GM19025 (cell line): ENCODE data around the gene ASIC3.

Experiments used
- ATAC-seq: cut with Tn5 transposase; IDR thresholded peaks from one replicate; pipeline ENCODE4 v1.9.1; 2021; ENCODE audit warnings: mild to moderate bottlenecking, low read depth, moderate library complexity; ENCODE audit not compliant: unreplicated experiment

ASIC3 gene

GRCh38 chr7:151083071-151083823, 34.9 kb downstream of the ASIC3 start, which contains the start of gene TMUB1:
TMUB1 (minus strand) TSS chr7:151083493; CDS start chr7:151082563, 930 bp downstream.
- ATAC-seq, result peak; percentile 41

- no peak for ATAC-seq
These were observed 35.5 kb downstream of the ASIC3 start for GRCh38 chr7:151083824-151084160.

GRCh38 chr7:151085329-151085690, 37.0 kb downstream of the ASIC3 start:
- no peak for ATAC-seq

- peak; percentile 42 for ATAC-seq
These were observed 37.6 kb downstream of the ASIC3 start, which contains the start of gene AGAP3 for GRCh38 chr7:151085691-151086620. AGAP3 (plus strand) TSS chr7:151086475; CDS start chr7:151086742, 267 bp downstream.

GRCh38 chr7:151086802-151087244, 38.5 kb downstream of the ASIC3 start:
- ATAC-seq, result no peak

GRCh38 chr7:151087245-151088018, 39.1 kb downstream of the ASIC3 start:
- no peak for ATAC-seq

- ATAC-seq, result no peak
These were observed 39.9 kb downstream of the ASIC3 start for GRCh38 chr7:151088019-151088855.

- ATAC-seq, result no peak
These were observed 40.7 kb downstream of the ASIC3 start for GRCh38 chr7:151088856-151089699.

GRCh38 chr7:151089893-151090730, 41.8 kb downstream of the ASIC3 start:
- no peak for ATAC-seq

- no peak for ATAC-seq
These were observed 42.7 kb downstream of the ASIC3 start for GRCh38 chr7:151091003-151091402.

- ATAC-seq, result no peak
These were observed 43.1 kb downstream of the ASIC3 start for GRCh38 chr7:151091431-151091830.

GRCh38 chr7:151091988-151092387, 43.7 kb downstream of the ASIC3 start:
- ATAC-seq, result no peak

- no peak for ATAC-seq
These were observed 45.4 kb downstream of the ASIC3 start for GRCh38 chr7:151093748-151094147.

- no peak for ATAC-seq
These were observed 46.3 kb downstream of the ASIC3 start for GRCh38 chr7:151094675-151095074.

- ATAC-seq, result no peak
These were observed 46.9 kb downstream of the ASIC3 start for GRCh38 chr7:151095123-151095797.

- ATAC-seq, result no peak
These were observed 47.6 kb downstream of the ASIC3 start for GRCh38 chr7:151095828-151096475.
